Fibroblast of lung (primary cell): ENCODE measurements around the gene SH3PXD2A. TPM values are rescaled to one million over a fixed set of nuclear protein-coding genes. Genes with fewer than 3 reads are reported as not detected.
A peak's percentile ranks its signal among the peaks of the same experiment; 100 is the strongest.

ENCODE experiments used
- DNase-seq, 2 donors: peaks; one replicate each; pipeline versions ENCODE4 v3.0.0 to v3.0.0-alpha.2; 2010; ENCODE audit warnings: low read depth in 2 of 2
- H2AFZ ChIP-seq: 2 replicates; pipeline ENCODE4 v1.5.1; 2012; ENCODE audit warnings: low read length, control low read depth, inconsistent platforms
- H3K27ac ChIP-seq: 2 replicates; pipeline ENCODE4 v1.5.1; 2011; ENCODE audit warnings: low read length, control low read depth; ENCODE audit not compliant: insufficient read depth
- H3K27me3 ChIP-seq: 2 replicates; pipeline ENCODE4 v1.5.1; 2011; ENCODE audit warnings: mild to moderate bottlenecking, low read length; ENCODE audit not compliant: control insufficient read depth, insufficient read depth
- H3K36me3 ChIP-seq: 2 replicates; pipeline ENCODE4 v1.5.1; 2011; ENCODE audit warnings: low read length; ENCODE audit not compliant: control insufficient read depth, insufficient read depth
- H3K4me1 ChIP-seq: 2 replicates; pipeline ENCODE4 v1.5.1; 2011; ENCODE audit warnings: low read length; ENCODE audit not compliant: control insufficient read depth, insufficient read depth; ENCODE audit errors: extremely low read depth
- H3K4me2 ChIP-seq: 2 replicates; pipeline ENCODE4 v1.5.1; 2011; ENCODE audit warnings: low read length, control low read depth; ENCODE audit not compliant: insufficient read depth; ENCODE audit errors: extremely low read depth
- H3K4me3 ChIP-seq, 4 experiments: fragments of 200-600 bp in 1 of 4; sonication (generic) in 1 of 4; replicated peaks in 1 of 4; 2 replicates each; pipeline ENCODE4 v1.5.1; 2011 to 2016; ENCODE audit warnings: low read length in 4 of 4, low read depth in 3 of 4, mild to moderate bottlenecking in 3 of 4, control low read depth in 2 of 4, inconsistent platforms in 1 of 4, mixed read lengths in 1 of 4; ENCODE audit not compliant: insufficient read depth in 1 of 4; ENCODE audit errors: control extremely low read depth in 1 of 4
- H3K79me2 ChIP-seq: 2 replicates; pipeline ENCODE4 v1.5.1; 2012; ENCODE audit warnings: mild to moderate bottlenecking, low read length, inconsistent platforms; ENCODE audit not compliant: control insufficient read depth, insufficient read depth
- H3K9ac ChIP-seq: 2 replicates; pipeline ENCODE4 v1.5.1; 2011; ENCODE audit warnings: mild to moderate bottlenecking, low read length, control low read depth; ENCODE audit not compliant: insufficient read depth
- H3K9me3 ChIP-seq: 2 replicates; pipeline ENCODE4 v1.5.1; 2012; ENCODE audit warnings: low read depth, low read length; ENCODE audit not compliant: control insufficient read depth, insufficient read depth
- H4K20me1 ChIP-seq: 2 replicates; pipeline ENCODE4 v1.5.1; 2011; ENCODE audit warnings: low read length; ENCODE audit not compliant: control insufficient read depth, insufficient read depth; ENCODE audit errors: extremely low read depth
- EZH2 ChIP-seq: IDR thresholded peaks from 2 replicates; pipeline ENCODE4 v1.5.1; 2012; ENCODE audit warnings: low read length, control low read depth, mild to moderate bottlenecking; ENCODE audit errors: missing control alignments
- polyA plus RNA-seq, 2 donors: library from polyadenylated mRNA; depleted of rRNA in 1 of 2; stranded (reverse) in 1 of 2; unstranded in 1 of 2; fragments of >200 nt; gene quantifications; 2 replicates each; pipeline ENCODE4 v1.2.1, GENCODE V29; 2011 to 2012; ENCODE audit warnings: missing spikeins in 1 of 2
- total RNA-seq: library from RNA; depleted of rRNA; stranded (reverse); fragments of >200 nt; gene quantifications from 2 replicates; pipeline ENCODE4 v1.2.1, GENCODE V29; 2014
- TF ChIP-seq, protein P1 (sequence below), 2 donors: IDR thresholded peaks in 1 of 2; conservative IDR thresholded peaks in 1 of 2; 1 replicate in 1 of 2; 2 replicates in 1 of 2; pipeline ENCODE4 v1.5.1; 2011 to 2012; ENCODE audit warnings: low read length in 2 of 2, control low read depth in 1 of 2, inconsistent platforms in 1 of 2, low read depth in 1 of 2, mild to moderate bottlenecking in 1 of 2

The SH3PXD2A gene
- total and polyA plus RNA-seq, 2 donors (not counting 1 experiment from before 2014, with no cell fraction given): 25.5 to 33.2 TPM

DNA sequence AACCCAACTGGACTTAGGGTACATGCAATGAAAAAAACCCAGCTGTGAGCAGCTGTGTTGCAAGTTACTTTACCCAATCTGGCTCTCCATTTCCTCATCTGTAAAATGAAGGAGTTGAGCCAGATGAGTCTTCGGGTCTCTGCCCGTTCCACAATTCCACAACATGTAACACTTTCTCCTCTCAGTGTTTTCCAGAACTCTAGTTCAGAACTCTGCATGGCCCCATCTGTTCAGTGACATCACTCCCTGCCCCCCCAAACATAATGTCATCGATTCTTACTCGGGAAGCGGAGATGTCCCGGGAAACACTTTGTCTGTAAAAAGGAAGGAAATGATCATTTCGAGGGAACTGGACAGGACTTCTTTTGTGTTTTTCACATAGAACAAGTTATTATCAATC, 2.5 kb downstream of the SH3PXD2A start:
- H3K36me3 ChIP-seq: no peaks in the 10 kb centered on the region
- DNase-seq: peak in 1 of 2 donors; percentile 94
- H3K4me3 ChIP-seq: peak overlapping the region; percentile 21 to 86 (median 80)
- H3K9me3 ChIP-seq: no peaks in the 10 kb centered on the region
- TF ChIP-seq, protein P1, sequence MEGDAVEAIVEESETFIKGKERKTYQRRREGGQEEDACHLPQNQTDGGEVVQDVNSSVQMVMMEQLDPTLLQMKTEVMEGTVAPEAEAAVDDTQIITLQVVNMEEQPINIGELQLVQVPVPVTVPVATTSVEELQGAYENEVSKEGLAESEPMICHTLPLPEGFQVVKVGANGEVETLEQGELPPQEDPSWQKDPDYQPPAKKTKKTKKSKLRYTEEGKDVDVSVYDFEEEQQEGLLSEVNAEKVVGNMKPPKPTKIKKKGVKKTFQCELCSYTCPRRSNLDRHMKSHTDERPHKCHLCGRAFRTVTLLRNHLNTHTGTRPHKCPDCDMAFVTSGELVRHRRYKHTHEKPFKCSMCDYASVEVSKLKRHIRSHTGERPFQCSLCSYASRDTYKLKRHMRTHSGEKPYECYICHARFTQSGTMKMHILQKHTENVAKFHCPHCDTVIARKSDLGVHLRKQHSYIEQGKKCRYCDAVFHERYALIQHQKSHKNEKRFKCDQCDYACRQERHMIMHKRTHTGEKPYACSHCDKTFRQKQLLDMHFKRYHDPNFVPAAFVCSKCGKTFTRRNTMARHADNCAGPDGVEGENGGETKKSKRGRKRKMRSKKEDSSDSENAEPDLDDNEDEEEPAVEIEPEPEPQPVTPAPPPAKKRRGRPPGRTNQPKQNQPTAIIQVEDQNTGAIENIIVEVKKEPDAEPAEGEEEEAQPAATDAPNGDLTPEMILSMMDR (conservative IDR thresholded peaks at IDR 0.05 in 1 of 2, IDR thresholded peaks at IDR 0.05 in 1 of 2; ENCODE audit: low read depth in 1 of 2, low read length in 2 of 2): no peak
- TF ChIP-seq EZH2: no peak
- peak overlapping the region; percentile 95 for H3K4me2 ChIP-seq
- H3K4me1 ChIP-seq: peaks cover 41% of the 10 kb centered on the region
- no peaks in the 10 kb centered on the region for H4K20me1 ChIP-seq
- no peak overlapping the region for H2AFZ ChIP-seq
- peaks cover 40% of the 10 kb centered on the region for H3K79me2 ChIP-seq
- H3K27ac ChIP-seq: peak overlapping the region; percentile 87
- no peak overlapping the region for H3K9ac ChIP-seq
- no peaks in the 10 kb centered on the region for H3K27me3 ChIP-seq

DNA sequence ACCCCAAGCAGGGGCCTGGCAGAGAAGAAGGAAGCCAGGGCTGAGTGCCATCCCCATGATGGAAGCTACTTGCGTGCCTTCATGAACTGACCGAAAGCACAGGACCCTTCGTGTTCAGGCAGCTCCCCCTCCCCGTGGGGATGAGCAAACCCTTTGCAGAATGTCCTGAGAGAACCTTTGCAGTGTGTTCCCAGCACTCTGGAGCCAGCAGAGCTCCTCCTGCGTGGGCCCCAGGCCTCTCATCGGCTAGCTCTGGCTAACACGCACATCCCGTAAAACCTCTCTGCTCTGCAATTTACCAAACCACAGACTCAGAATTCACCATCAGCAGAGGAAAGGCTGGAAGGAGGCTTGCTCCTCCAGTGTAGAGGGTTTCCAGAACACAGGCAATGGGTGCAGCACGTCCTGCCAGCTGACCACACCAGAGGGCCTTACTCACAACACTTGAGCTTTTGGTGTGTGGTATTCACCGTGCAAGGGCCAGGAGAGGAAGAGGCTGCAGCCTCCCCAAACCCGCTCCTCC, 3.1 kb downstream of the SH3PXD2A start:
- no peak overlapping the region for H2AFZ ChIP-seq
- DNase-seq: peak; percentile 72 to 83

DNA sequence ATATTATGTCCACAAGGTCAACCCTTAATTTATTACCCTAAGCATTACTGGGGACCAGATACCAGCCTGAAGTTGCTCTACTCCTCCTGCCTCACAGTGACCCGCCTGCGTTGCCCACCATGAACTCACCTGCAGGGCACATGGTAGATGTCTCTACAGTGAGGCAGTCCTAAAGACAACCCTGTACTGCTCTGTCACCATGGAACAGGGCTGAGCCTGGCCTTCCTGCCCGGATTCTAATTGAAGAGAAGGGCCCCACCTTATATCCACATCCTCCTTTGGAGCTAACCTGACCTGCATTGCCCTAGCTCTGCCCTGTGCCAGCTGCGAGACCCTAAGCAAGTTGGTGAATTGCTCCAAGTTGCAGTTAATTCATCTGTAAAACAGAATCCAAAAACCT, 4.1 kb downstream of the SH3PXD2A start:
- Histone ChIP-seq H3K4me1 (peaks cover 41% of the 10 kb centered on the region), H3K36me3 (no peaks in the 10 kb centered on the region), H4K20me1 (no peaks in the 10 kb centered on the region), H3K4me2 (peak overlapping the region; percentile 40), H3K79me2 (peaks cover 46% of the 10 kb centered on the region), H3K27ac (peak overlapping the region; percentile 87), H3K27me3 (no peaks in the 10 kb centered on the region), H3K4me3 (no peak overlapping the region), H3K9ac (no peak overlapping the region), H2AFZ (no peak overlapping the region), H3K9me3 (no peaks in the 10 kb centered on the region)
- no peak for TF ChIP-seq EZH2
- TF ChIP-seq, protein P1 (conservative IDR thresholded peaks at IDR 0.05 in 1 of 2, IDR thresholded peaks at IDR 0.05 in 1 of 2; ENCODE audit: low read depth in 1 of 2, low read length in 2 of 2): no peak
- DNase-seq: no peak

More for the DNA sequence above, 3.1 kb downstream of the SH3PXD2A start:
- peak overlapping the region in 3 of 4 experiments; percentile 4 to 86 (median 83) for H3K4me3 ChIP-seq
- H4K20me1 ChIP-seq: no peaks in the 10 kb centered on the region
- peak overlapping the region; percentile 23 for H3K9ac ChIP-seq
- no peaks in the 10 kb centered on the region for H3K27me3 ChIP-seq
- peaks cover 41% of the 10 kb centered on the region for H3K4me1 ChIP-seq
- no peak for TF ChIP-seq EZH2
- TF ChIP-seq, protein P1 (conservative IDR thresholded peaks at IDR 0.05 in 1 of 2, IDR thresholded peaks at IDR 0.05 in 1 of 2; ENCODE audit: low read depth in 1 of 2, low read length in 2 of 2): no peak
- no peaks in the 10 kb centered on the region for H3K9me3 ChIP-seq
- H3K79me2 ChIP-seq: peaks cover 40% of the 10 kb centered on the region
- H3K27ac ChIP-seq: peak overlapping the region; percentile 87
- peak overlapping the region; percentile 95 for H3K4me2 ChIP-seq
- H3K36me3 ChIP-seq: no peaks in the 10 kb centered on the region
